PFSK-1 (cell line): ENCODE results near the gene NMBR.

ENCODE experiments used
- REST ChIP-seq, 2 experiments: IDR thresholded peaks; 2 replicates each; pipeline versions ENCODE4 v1.6.1 to v1.8.0; 2011 to 2012; ENCODE audit warnings: low read depth in 2 of 2, low read length in 2 of 2, control low read depth in 1 of 2, inconsistent platforms in 1 of 2, mild to moderate bottlenecking in 1 of 2, moderate library complexity in 1 of 2; ENCODE audit not compliant: insufficient read depth in 1 of 2
- TAF1 ChIP-seq: IDR thresholded peaks from 2 replicates; pipeline ENCODE4 v1.6.1; 2012; ENCODE audit warnings: low read length, control low read depth, borderline replicate concordance; ENCODE audit not compliant: insufficient read depth

GRCh38 chr6:142045380-142046278 lies 101.3 kb downstream of the NMBR start:
- TF ChIP-seq TAF1, result no peak
- no peak for TF ChIP-seq REST (IDR thresholded peaks at IDR 0.05; ENCODE audit: insufficient read depth in 1 of 2, low read depth in 2 of 2, low read length in 2 of 2)
